ENCODE results near the gene CPAMD8.

The CPAMD8 gene

GRCh38 chr19:17070421-17070820 is 43.8 kb upstream of the CPAMD8 start:
- H3K4me3 ChIP-seq (replicated peaks; ENCODE audit: low read depth, low read length) = no peak overlapping the region
- no peak for DNase-seq (ENCODE audit: extremely low read depth, low read depth)
- no peak for TF ChIP-seq CTCF (IDR thresholded peaks at IDR 0.05; ENCODE audit: low read depth, low read length, missing control alignments)

- no peak for TF ChIP-seq CTCF (IDR thresholded peaks at IDR 0.05; ENCODE audit: low read depth, low read length, missing control alignments)
- no peak overlapping the region for H3K4me3 ChIP-seq (replicated peaks; ENCODE audit: low read depth, low read length)
- DNase-seq (ENCODE audit: extremely low read depth, low read depth) = no peak
Observed at GRCh38 chr19:17069193-17069592, 42.6 kb upstream of the CPAMD8 start.

GRCh38 chr19:17063428-17063827 is 36.8 kb upstream of the CPAMD8 start:
- DNase-seq (ENCODE audit: extremely low read depth, low read depth) = no peak
- no peak for TF ChIP-seq CTCF (IDR thresholded peaks at IDR 0.05; ENCODE audit: low read depth, low read length, missing control alignments)
- no peak overlapping the region for H3K4me3 ChIP-seq (replicated peaks; ENCODE audit: low read depth, low read length)

- H3K4me3 ChIP-seq (replicated peaks; ENCODE audit: low read depth, low read length) = no peak overlapping the region
- DNase-seq (ENCODE audit: extremely low read depth, low read depth) = no peak
- no peak for TF ChIP-seq CTCF (IDR thresholded peaks at IDR 0.05; ENCODE audit: low read depth, low read length, missing control alignments)
Observed at GRCh38 chr19:17061691-17062090, 35.1 kb upstream of the CPAMD8 start.

- no peak overlapping the region for H3K4me3 ChIP-seq (replicated peaks; ENCODE audit: low read depth, low read length)
- TF ChIP-seq CTCF (IDR thresholded peaks at IDR 0.05; ENCODE audit: low read depth, low read length, missing control alignments) = no peak
- no peak for DNase-seq (ENCODE audit: extremely low read depth, low read depth)
Observed at GRCh38 chr19:17061205-17061604, 34.6 kb upstream of the CPAMD8 start.

GRCh38 chr19:17060802-17061201 is 34.2 kb upstream of the CPAMD8 start:
- DNase-seq (ENCODE audit: extremely low read depth, low read depth) = no peak
- no peak overlapping the region for H3K4me3 ChIP-seq (replicated peaks; ENCODE audit: low read depth, low read length)

More at GRCh38 chr19:17060802-17061201, 34.2 kb upstream of the CPAMD8 start:
- no peak for TF ChIP-seq CTCF (IDR thresholded peaks at IDR 0.05; ENCODE audit: low read depth, low read length, missing control alignments)
